ENCODE measurements around the gene ANKRD9.

The ANKRD9 gene

GRCh38 chr14:102510616-102511520, 1.3 kb upstream of the ANKRD9 start:
- DNase-seq, result no peak

- no peak for DNase-seq
Observed at GRCh38 chr14:102508774-102509745, 516 bp downstream of the ANKRD9 start.

GRCh38 chr14:102508410-102508773, 1.2 kb downstream of the ANKRD9 start:
- no peak for DNase-seq

- no peak for DNase-seq
Observed at GRCh38 chr14:102507857-102508312, 1.7 kb downstream of the ANKRD9 start.

- no peak for DNase-seq
Observed at GRCh38 chr14:102507081-102507856, 2.3 kb downstream of the ANKRD9 start.

- DNase-seq, result no peak
Observed at GRCh38 chr14:102506626-102506925, 3.0 kb downstream of the ANKRD9 start.

- DNase-seq, result no peak
Observed at GRCh38 chr14:102505775-102506625, 3.6 kb downstream of the ANKRD9 start.

GRCh38 chr14:102505000-102505619, 4.5 kb downstream of the ANKRD9 start:
- DNase-seq, result no peak

GRCh38 chr14:102504328-102504999, 5.1 kb downstream of the ANKRD9 start:
- no peak for DNase-seq

- DNase-seq, result no peak
Observed at GRCh38 chr14:102503641-102504327, 5.8 kb downstream of the ANKRD9 start.

- no peak for DNase-seq
Observed at GRCh38 chr14:102502571-102502970, 7.0 kb downstream of the ANKRD9 start.

GRCh38 chr14:102501751-102502315, 7.7 kb downstream of the ANKRD9 start:
- DNase-seq, result no peak

- DNase-seq, result no peak
Observed at GRCh38 chr14:102500713-102501112, 8.9 kb downstream of the ANKRD9 start.

- DNase-seq, result no peak
Observed at GRCh38 chr14:102500158-102500662, 9.4 kb downstream of the ANKRD9 start.

- DNase-seq, result no peak
Observed at GRCh38 chr14:102499401-102500157, 10.0 kb downstream of the ANKRD9 start.

- no peak for DNase-seq
Observed at GRCh38 chr14:102498678-102499265, 10.8 kb downstream of the ANKRD9 start.

GRCh38 chr14:102497998-102498677, 11.4 kb downstream of the ANKRD9 start:
- no peak for DNase-seq

Data from NCI-H1092 (cell line).